Ovary (tissue), 3 donors: ENCODE results near the gene SLC25A29.

ENCODE experiments used
- EP300 ChIP-seq: sonication (generic); formaldehyde crosslinking; IDR thresholded peaks from one replicate; pipeline ENCODE4 v1.6.1; 2017; ENCODE audit warnings: antibody characterized with exemption
- POLR2A ChIP-seq: fragments of 450-650 bp; IDR thresholded peaks from one replicate; pipeline ENCODE4 v1.6.1; 2017; ENCODE audit warnings: antibody characterized with exemption, mild to moderate bottlenecking, moderate library complexity
- TF ChIP-seq, protein P1 (sequence below), 3 donors: fragments of 450-650 bp in 2 of 3; fragments of 200-600 bp in 1 of 3; IDR thresholded peaks; one replicate each; pipeline versions ENCODE4 v1.5.1 to v1.8.0; 2016 to 2022; ENCODE audit warnings: antibody characterized with exemption in 3 of 3, mild to moderate bottlenecking in 1 of 3
- donor health status: DM: no; HTN: no; CAD: no.

DNA sequence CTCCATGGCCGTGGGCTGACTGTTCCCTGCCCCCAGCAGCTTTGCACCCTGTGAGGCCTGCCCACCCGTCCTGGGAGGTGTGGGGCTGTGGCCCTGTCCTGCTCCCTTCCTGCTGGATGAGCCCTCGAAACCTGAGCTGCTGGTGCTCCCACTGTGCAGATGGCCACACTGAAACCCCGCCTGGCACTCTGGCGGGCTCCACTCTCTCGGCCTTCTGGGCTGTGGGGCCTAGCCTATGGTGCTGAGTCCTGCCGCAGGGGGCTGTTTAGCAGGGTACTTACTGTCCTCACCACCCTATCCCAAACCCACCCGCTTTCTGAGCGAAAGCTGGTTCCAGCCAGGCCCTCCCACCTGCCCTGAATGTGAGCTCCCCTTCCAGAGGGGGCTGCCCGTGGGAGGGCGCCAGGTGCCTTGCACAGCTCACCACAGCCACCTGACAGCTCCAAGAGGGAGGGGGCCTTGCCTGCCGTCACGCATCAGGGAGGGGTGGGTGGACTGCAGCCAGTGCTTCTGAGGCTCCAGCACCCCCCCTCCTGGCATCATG, 24.2 kb upstream of the SLC25A29 start:
- TF ChIP-seq, protein P1, sequence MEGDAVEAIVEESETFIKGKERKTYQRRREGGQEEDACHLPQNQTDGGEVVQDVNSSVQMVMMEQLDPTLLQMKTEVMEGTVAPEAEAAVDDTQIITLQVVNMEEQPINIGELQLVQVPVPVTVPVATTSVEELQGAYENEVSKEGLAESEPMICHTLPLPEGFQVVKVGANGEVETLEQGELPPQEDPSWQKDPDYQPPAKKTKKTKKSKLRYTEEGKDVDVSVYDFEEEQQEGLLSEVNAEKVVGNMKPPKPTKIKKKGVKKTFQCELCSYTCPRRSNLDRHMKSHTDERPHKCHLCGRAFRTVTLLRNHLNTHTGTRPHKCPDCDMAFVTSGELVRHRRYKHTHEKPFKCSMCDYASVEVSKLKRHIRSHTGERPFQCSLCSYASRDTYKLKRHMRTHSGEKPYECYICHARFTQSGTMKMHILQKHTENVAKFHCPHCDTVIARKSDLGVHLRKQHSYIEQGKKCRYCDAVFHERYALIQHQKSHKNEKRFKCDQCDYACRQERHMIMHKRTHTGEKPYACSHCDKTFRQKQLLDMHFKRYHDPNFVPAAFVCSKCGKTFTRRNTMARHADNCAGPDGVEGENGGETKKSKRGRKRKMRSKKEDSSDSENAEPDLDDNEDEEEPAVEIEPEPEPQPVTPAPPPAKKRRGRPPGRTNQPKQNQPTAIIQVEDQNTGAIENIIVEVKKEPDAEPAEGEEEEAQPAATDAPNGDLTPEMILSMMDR (IDR thresholded peaks at IDR 0.05) = no peak
- TF ChIP-seq EP300 (no peak), POLR2A (no peak)
